Measurements from ENCODE around the gene MYCL. TPM values are rescaled to one million over a fixed set of nuclear protein-coding genes. Genes with fewer than 3 reads are reported as not detected.
A peak's percentile ranks its signal among the peaks of the same experiment; 100 is the strongest.

Gene MYCL
- total and polyA plus RNA-seq, 10 donors = 0.90 to 7.3 (median 4.4) TPM

DNA sequence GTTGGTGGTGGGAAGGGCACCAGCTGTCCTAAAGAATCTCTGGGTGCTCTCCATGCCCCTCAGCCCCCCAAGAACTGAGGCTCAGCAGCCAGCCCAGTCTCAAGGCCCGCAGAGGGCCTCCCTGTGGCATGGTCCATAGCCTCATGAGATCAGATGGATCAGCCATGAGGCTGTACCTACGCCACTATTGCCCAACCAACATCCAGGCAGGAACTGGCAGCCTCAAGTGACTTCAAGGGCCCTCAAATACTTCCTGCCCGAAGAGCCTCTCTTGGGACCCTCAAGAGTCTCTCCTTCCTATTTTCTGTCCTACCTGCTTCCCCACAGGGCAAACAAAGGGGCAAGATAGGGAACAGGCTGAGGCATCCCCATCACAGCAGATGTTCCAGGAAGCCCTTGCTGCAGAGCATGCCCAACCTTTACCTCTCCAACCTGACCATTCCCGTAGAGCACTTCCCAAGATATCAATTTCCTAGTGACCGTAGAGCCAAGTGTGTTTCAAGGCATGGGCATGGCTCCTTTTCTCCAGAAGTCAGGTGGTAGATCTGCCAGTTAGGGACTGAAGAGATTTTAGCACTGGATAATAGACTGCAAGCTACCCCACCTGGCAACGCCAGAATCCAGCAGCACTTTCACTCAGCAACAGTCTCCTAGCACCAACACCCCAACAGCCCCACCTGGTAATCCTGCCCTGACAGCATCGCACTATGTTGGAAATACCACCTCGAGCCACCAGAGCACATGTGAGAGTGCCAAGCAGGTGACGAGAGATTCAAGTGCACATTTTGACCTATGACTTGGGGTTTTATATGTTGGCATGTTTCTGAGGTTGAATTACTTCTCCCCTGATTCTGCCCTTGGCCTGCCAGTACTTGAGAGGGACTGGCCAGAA lies 39.5 kb upstream of the MYCL start:
- no peak for DNase-seq
- TF ChIP-seq POLR2AphosphoS5 (IDR thresholded peaks at IDR 0.05) = no peak
- no peak for TF ChIP-seq POLR2A (IDR thresholded peaks at IDR 0.05)
- TF ChIP-seq, protein P1, sequence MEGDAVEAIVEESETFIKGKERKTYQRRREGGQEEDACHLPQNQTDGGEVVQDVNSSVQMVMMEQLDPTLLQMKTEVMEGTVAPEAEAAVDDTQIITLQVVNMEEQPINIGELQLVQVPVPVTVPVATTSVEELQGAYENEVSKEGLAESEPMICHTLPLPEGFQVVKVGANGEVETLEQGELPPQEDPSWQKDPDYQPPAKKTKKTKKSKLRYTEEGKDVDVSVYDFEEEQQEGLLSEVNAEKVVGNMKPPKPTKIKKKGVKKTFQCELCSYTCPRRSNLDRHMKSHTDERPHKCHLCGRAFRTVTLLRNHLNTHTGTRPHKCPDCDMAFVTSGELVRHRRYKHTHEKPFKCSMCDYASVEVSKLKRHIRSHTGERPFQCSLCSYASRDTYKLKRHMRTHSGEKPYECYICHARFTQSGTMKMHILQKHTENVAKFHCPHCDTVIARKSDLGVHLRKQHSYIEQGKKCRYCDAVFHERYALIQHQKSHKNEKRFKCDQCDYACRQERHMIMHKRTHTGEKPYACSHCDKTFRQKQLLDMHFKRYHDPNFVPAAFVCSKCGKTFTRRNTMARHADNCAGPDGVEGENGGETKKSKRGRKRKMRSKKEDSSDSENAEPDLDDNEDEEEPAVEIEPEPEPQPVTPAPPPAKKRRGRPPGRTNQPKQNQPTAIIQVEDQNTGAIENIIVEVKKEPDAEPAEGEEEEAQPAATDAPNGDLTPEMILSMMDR (IDR thresholded peaks at IDR 0.05 in 8 of 11, conservative IDR thresholded peaks at IDR 0.05 in 3 of 11) = no peak
- Histone ChIP-seq H3K27me3 (replicated peaks in 1 of 7) (peaks cover 0 to 9% (median 0%) of the 10 kb centered on the region in 7 donors), H3K4me3 (no peak overlapping the region), H3K4me1 (peaks cover 0 to 31% (median 0%) of the 10 kb centered on the region in 6 donors), H3K9me3 (no peaks in the 10 kb centered on the region), H3K27ac (peak overlapping the region in 1 of 8 donors; percentile 51), H3K36me3 (no peaks in the 10 kb centered on the region)
- 70 to 88% (median 81%) methylated on average over 8 to 9 of the region's 9 CpGs for WGBS, 5 donors
- intact Hi-C loops (cut with DNase I; ENCODE audit: low total_unique reads) = no loop called here

DNA sequence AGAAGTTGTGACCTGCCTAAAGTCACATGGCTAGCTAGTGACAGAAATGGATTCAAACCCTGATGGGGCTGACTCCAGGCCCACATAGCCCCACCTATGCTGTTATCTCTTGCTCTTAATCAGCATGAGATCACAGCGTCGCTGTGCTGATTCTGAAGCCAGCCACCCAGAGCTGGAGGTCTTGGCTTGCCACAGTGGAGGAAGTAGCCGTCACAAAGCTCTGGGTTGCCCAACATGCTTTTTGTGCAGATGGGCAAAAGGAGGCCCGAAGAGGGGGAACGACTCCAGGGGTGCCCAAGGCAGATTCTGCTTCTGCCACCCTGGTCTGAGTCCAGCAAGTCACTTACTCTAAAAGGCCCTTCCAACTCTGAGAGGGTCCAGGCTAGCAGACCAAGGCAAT lies 38.5 kb upstream of the MYCL start:
- WGBS, 5 donors = 33 to 69% (median 46%) methylated on average over 5 of the region's 5 CpGs
- Histone ChIP-seq H3K27me3 (replicated peaks in 1 of 7) (peaks cover 0 to 3% (median 0%) of the 10 kb centered on the region in 7 donors), H3K4me3 (no peak overlapping the region), H3K27ac (peak overlapping the region in 2 of 8 donors; percentile 13 to 51), H3K4me1 (peaks cover 0 to 38% (median 0%) of the 10 kb centered on the region in 6 donors), H3K9me3 (no peaks in the 10 kb centered on the region), H3K36me3 (no peaks in the 10 kb centered on the region)
- DNase-seq = peak; percentile 77
- TF ChIP-seq, protein P1 (IDR thresholded peaks at IDR 0.05 in 8 of 11, conservative IDR thresholded peaks at IDR 0.05 in 3 of 11) = no peak
- intact Hi-C loops (cut with DNase I; ENCODE audit: low total_unique reads) = no loop called here

DNA sequence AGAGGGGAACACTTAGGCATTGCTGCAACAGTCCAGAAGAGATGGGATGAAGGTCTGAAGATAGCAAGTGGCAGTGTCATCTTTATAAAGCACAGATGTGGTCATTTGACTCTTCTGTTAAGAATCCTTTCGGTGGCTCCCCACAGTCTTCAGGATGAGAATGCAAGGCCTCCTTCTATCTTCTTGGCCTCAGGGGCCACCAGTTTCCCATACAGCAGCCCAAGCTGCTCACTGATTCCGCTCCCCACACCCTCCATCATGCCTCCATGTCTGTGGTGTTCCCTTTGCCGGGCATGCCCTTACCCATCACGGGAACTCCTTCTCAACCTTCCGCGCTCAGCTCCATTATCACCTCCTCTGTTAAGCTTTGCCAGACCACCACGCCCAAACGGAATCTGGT lies 37.1 kb upstream of the MYCL start:
- Histone ChIP-seq H3K9me3 (no peaks in the 10 kb centered on the region), H3K27ac (no peak overlapping the region), H3K4me1 (peaks cover 0 to 52% (median 2%) of the 10 kb centered on the region in 6 donors), H3K36me3 (no peaks in the 10 kb centered on the region), H3K27me3 (replicated peaks in 1 of 7) (no peaks in the 10 kb centered on the region), H3K4me3 (no peak overlapping the region)
- intact Hi-C loops (cut with DNase I; ENCODE audit: low total_unique reads) = no loop called here
- TF ChIP-seq POLR2AphosphoS5 (IDR thresholded peaks at IDR 0.05) = no peak
- TF ChIP-seq, protein P1 (IDR thresholded peaks at IDR 0.05 in 8 of 11, conservative IDR thresholded peaks at IDR 0.05 in 3 of 11) = no peak
- no peak for TF ChIP-seq POLR2A (IDR thresholded peaks at IDR 0.05)
- WGBS, 5 donors = 83 to 98% (median 96%) methylated on average over 8 of the region's 8 CpGs
- DNase-seq = no peak

DNA sequence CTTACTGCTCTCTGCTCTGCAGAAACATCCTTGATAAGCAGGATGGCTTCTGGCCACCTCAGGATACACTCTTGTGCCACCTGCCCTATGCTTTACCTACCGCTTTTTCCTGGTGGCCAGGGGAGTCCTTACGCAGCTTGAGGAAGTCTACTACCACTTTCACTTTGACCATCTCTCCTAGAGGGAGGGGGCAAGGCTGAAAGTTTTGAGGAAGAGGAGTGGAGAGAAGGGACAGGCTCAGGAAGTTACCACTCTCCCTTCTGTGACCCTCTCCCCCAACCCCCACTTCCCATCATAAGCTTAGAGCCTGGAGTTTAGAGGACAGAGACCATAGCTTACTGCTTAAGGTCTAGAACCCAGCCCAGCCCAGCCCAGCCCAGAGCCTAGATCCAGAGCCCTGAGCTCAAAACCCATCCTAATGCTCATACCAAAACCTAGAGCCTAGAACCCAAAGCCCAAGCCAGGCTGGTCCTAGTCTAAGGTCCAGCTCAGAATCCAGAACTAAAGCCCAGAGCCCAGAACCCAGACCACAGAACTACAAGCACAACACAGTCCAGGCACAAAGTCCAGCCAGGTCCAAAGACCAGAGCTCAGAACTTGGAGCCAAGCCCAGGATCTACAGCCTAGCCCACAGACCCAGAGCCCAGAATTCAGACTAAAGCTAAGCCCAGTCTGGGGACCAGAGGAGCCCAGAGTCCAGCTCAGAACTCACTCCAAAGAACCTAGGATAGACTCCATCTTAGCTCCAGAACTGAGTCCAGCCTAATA lies 35.2 kb upstream of the MYCL start:
- Histone ChIP-seq H3K4me1 (peaks cover 0 to 62% (median 2%) of the 10 kb centered on the region in 6 donors), H3K9me3 (no peaks in the 10 kb centered on the region), H3K36me3 (no peaks in the 10 kb centered on the region), H3K27me3 (replicated peaks in 1 of 7) (no peaks in the 10 kb centered on the region), H3K4me3 (peak overlapping the region in 1 of 8 donors; percentile 46), H3K27ac (peak overlapping the region in 5 of 8 donors; percentile 39 to 84 (median 76))
- intact Hi-C loops (cut with DNase I; ENCODE audit: low total_unique reads) = no loop called here
- no peak for DNase-seq
- 10 to 61% (median 35%) methylated on average over 2 of the region's 2 CpGs for WGBS, 5 donors
- TF ChIP-seq, protein P1 (IDR thresholded peaks at IDR 0.05 in 8 of 11, conservative IDR thresholded peaks at IDR 0.05 in 3 of 11) = peak in 1 of 11 experiments; percentile 28
- TF ChIP-seq POLR2AphosphoS5 (IDR thresholded peaks at IDR 0.05) (no peak), POLR2A (IDR thresholded peaks at IDR 0.05) (no peak)

All from spleen (tissue), 11 donors.